Panc1 (cell line): ENCODE data around the gene CLCN7. TPM values are rescaled to one million over a fixed set of nuclear protein-coding genes. Genes with fewer than 3 reads are reported as not detected.

Experiments used
- ATAC-seq: fragments of 200-7000 bp; cut with Tn5 transposase; 2 replicates; pipeline ENCODE4 v1.9.1; 2020; ENCODE audit warnings: mild to moderate bottlenecking, moderate library complexity
- BruUV-seq: library from RNA; stranded (reverse); fragments of 400-500 nt; replicated peaks from 2 replicates; lab custom pipeline; 2021; lab: Mats Ljungman, UMichigan
- CTCF ChIA-PET: fragments of 300-600 bp; sonication (Branson Sonifier 250); formaldehyde crosslinking; loops from one replicate; lab custom pipeline; 2022; ENCODE audit warnings: antibody characterized with exemption; lab: Charles Lee
- POLR2A ChIA-PET: fragments of 300-600 bp; sonication (Branson Sonifier 250); formaldehyde crosslinking; loops from one replicate; lab custom pipeline; 2022; ENCODE audit warnings: antibody characterized with exemption; lab: Charles Lee
- DNase-seq: peaks from one replicate; pipeline ENCODE4 v3.0.0-alpha.2; 2010; ENCODE audit warnings: low read depth, low spot score
- H3K27ac ChIP-seq: 2 replicates; pipeline ENCODE4 v1.5.1; 2011; ENCODE audit warnings: mild to moderate bottlenecking, low read length, inconsistent platforms
- H3K27me3 ChIP-seq: fragments of 200-500 bp; sonication (Bioruptor generic); 2 replicates; pipeline ENCODE4 v1.6.0; 2014; ENCODE audit warnings: low read length, inconsistent platforms; ENCODE audit not compliant: control insufficient read depth, insufficient read depth
- H3K36me3 ChIP-seq: fragments of 200-500 bp; sonication (Bioruptor generic); 2 replicates; pipeline ENCODE4 v1.5.1; 2014; ENCODE audit warnings: inconsistent platforms, mild to moderate bottlenecking, low read length, moderate library complexity; ENCODE audit not compliant: control insufficient read depth, insufficient read depth
- H3K4me1 ChIP-seq: 2 replicates; pipeline ENCODE4 v1.5.1; 2011; ENCODE audit warnings: inconsistent platforms, mild to moderate bottlenecking, low read length, moderate library complexity; ENCODE audit not compliant: control insufficient read depth, insufficient read depth
- H3K4me3 ChIP-seq, 2 experiments: 2 replicates each; pipeline ENCODE4 v1.5.1; 2011 to 2012; ENCODE audit warnings: low read depth in 2 of 2, low read length in 2 of 2, mild to moderate bottlenecking in 2 of 2, inconsistent platforms in 1 of 2, moderate library complexity in 1 of 2
- H3K9me3 ChIP-seq: fragments of 200-500 bp; sonication (Bioruptor generic); 2 replicates; pipeline ENCODE4 v1.5.1; 2014; ENCODE audit warnings: low read depth, mild to moderate bottlenecking, inconsistent platforms, low read length, moderate library complexity; ENCODE audit not compliant: control insufficient read depth, insufficient read depth
- CTCF ChIP-seq: fragments of 450-650 bp; IDR thresholded peaks from 2 replicates; pipeline ENCODE4 v1.5.1; 2017; ENCODE audit warnings: mild to moderate bottlenecking
- POLR2AphosphoS5 ChIP-seq: IDR thresholded peaks from 2 replicates; pipeline ENCODE4 v1.6.1; 2012; ENCODE audit warnings: mild to moderate bottlenecking, low read depth, low read length, moderate library complexity
- REST ChIP-seq, 2 experiments: IDR thresholded peaks; 2 replicates each; pipeline ENCODE4 v1.6.1; 2011 to 2012; ENCODE audit warnings: low read depth in 2 of 2, control low read depth in 1 of 2, low read length in 1 of 2, mild to moderate bottlenecking in 1 of 2, moderate library complexity in 1 of 2; ENCODE audit not compliant: insufficient read depth in 1 of 2
- SIN3A ChIP-seq: IDR thresholded peaks from 2 replicates; pipeline ENCODE4 v1.6.1; 2012; ENCODE audit warnings: low read depth, mild to moderate bottlenecking, low read length, moderate library complexity, borderline replicate concordance; ENCODE audit not compliant: insufficient read depth
- TCF7L2 ChIP-seq: IDR thresholded peaks from 2 replicates; pipeline ENCODE4 v1.6.1; 2011; ENCODE audit warnings: mild to moderate bottlenecking, low read depth, low read length, inconsistent platforms
- in situ Hi-C: cut with HindIII; loops from 2 replicates; pipeline ENCODE4 v1.10.0; 2016; ENCODE audit warnings: low sequenced_read_pairs, low pct_unique_long_range_greater_than_20kb
- intact Hi-C: fragments of 100-400 bp; cut with micrococcal nuclease; formaldehyde crosslinking; loops from one replicate; pipeline ENCODE4 v1.10.0; 2022; ENCODE audit not compliant: unreplicated experiment
- total RNA-seq: library from RNA; stranded (reverse); gene quantifications from one replicate; pipeline ENCODE4 v1.2.1, GENCODE V29; 2021; ENCODE audit not compliant: unreplicated experiment

CLCN7 gene
- total RNA-seq, 1 experiment from 2014 or later: 179 TPM

DNA sequence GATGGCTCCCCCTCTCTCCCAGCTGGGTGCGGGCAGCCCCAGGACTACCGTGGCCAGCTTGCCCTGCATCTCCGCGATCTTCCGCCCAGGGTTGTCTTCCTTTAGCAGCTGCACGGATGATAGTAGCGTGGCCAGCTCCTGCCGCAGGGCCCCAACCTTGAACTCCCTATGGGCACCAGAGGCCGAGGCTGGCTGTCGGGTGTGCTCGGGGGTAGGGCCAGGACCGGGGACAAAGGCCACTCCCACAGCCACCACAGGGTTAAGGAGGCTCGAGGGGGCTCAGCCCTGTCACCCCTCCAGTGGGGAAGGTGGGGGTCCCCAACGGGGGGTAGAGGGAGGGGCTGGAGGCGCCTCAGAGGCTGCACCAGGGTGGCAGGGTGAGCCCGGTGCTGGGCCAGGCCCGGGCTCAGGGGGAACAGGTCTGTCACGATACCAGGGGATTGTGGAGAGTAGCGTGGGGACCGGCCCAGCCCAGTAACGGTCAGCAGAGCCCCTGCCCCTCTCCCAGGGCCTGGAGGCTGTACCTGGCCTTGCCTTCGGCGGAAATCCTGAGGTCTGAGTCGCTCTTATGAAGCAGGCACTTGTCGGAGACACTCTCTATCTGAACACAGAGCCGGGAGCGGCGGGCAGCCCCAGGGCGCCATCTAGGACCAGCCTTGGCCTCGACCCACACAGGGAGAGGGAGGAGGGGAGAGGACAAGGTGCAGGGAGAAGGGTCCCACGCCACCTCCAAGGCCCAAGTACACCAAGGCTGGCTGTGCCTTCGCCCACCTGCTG, 38.7 kb downstream of the CLCN7 start:
- ATAC-seq: 0 out of 2 replicates have a peak, but pooled peaks have one; percentile 49

More for the DNA sequence above, 38.7 kb downstream of the CLCN7 start:
- DNase-seq: no peak
- H3K36me3 ChIP-seq: no peaks in the 10 kb centered on the region
- BruUV-seq: no TSS peak
- no peaks in the 10 kb centered on the region for H3K4me1 ChIP-seq
- H3K9me3 ChIP-seq: no peaks in the 10 kb centered on the region
- ChIA-PET POLR2A (interaction anchor here (0.8 kb wide), 1 partner anchor 16 kb away, joined by 3 read pairs; the partner anchor contains the start of gene UQCC4), CTCF (no interaction called here)
- intact Hi-C loops: no loop called here
- H3K27me3 ChIP-seq: no peaks in the 10 kb centered on the region
- TF ChIP-seq CTCF (no peak; the same call in 1 of the 2 replicates), TCF7L2 (no peak), POLR2AphosphoS5 (no peak), SIN3A (no peak), REST (IDR thresholded peaks at IDR 0.05; ENCODE audit: insufficient read depth in 1 of 2, low read depth in 2 of 2, low read length in 1 of 2) (no peak)
- no peak overlapping the region for H3K4me3 ChIP-seq
- no peak overlapping the region for H3K27ac ChIP-seq
- in situ Hi-C loops: no loop called here
